Measurements from ENCODE around the gene C2orf68.

C2orf68 gene

DNA sequence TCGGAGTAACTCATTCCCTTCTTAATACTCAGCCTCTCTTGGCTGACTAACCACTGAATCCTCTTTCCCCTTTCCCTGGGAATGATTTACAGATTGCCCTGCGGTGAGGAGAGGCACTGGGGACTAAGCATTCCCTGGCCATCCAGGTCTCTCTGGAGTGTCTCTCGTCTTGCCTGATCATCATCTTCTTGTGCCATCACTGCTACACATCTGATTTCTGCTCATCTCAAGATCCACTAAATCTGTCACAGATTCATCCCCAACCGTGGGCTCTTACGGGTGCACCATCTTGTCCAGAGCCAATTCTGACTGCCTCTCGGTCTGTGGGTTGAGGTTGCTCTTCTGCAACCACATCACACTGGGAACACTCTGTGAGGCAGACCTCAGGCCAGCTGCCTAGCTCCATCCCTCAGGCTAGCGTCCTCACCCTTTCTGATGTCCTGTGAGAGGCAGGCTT, 44.1 kb upstream of the C2orf68 start:
- DNase-seq (ENCODE audit: insufficient read length, low spot score) (no peak), FAIRE-seq (no peak)
- TF ChIP-seq, protein P1, sequence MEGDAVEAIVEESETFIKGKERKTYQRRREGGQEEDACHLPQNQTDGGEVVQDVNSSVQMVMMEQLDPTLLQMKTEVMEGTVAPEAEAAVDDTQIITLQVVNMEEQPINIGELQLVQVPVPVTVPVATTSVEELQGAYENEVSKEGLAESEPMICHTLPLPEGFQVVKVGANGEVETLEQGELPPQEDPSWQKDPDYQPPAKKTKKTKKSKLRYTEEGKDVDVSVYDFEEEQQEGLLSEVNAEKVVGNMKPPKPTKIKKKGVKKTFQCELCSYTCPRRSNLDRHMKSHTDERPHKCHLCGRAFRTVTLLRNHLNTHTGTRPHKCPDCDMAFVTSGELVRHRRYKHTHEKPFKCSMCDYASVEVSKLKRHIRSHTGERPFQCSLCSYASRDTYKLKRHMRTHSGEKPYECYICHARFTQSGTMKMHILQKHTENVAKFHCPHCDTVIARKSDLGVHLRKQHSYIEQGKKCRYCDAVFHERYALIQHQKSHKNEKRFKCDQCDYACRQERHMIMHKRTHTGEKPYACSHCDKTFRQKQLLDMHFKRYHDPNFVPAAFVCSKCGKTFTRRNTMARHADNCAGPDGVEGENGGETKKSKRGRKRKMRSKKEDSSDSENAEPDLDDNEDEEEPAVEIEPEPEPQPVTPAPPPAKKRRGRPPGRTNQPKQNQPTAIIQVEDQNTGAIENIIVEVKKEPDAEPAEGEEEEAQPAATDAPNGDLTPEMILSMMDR (IDR thresholded peaks at IDR 0.05; ENCODE audit: insufficient read depth, missing control alignments) = no peak

DNA sequence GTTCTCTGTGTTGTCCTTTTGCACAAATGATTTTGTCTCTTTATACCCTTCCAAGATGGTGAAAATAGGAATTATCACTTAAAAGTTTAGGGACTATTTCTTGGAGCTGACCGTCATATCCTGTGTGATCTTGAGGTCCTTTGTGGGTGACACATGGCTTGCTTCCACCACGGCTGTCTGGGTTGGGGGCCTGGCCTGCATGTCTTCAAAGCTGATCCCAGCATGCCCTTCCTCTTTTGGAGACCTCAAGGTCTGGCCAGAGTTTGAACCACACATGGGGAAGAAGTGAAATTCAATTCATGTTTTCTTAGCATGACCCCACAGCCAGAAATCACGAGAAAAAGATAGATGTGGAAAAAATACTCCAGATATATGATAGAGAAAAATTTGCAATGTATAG, 42.1 kb upstream of the C2orf68 start:
- DNase-seq (ENCODE audit: insufficient read length, low spot score) (no peak), FAIRE-seq (no peak)
- TF ChIP-seq, protein P1 (IDR thresholded peaks at IDR 0.05; ENCODE audit: insufficient read depth, missing control alignments) = no peak

DNA sequence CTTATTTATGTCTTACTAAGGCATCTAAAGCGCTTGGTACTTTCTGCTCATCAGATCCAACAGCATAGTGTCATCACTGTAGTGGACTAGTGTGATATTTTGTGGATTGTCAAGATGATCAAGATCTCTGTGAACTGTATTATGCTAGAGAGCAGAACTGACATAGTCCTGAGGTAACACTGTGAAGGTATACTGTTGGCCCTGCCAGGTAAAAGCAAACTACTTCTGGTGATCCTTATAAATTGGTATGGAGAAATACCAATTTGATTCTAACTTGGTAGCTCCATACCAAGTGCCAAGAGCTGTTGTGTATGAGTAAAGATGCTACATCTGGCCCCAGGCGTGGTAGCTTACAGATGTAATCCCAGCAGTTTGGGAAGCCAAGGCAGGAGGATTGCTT, 40.2 kb upstream of the C2orf68 start:
- TF ChIP-seq, protein P1 (IDR thresholded peaks at IDR 0.05; ENCODE audit: insufficient read depth, missing control alignments) = no peak

DNA sequence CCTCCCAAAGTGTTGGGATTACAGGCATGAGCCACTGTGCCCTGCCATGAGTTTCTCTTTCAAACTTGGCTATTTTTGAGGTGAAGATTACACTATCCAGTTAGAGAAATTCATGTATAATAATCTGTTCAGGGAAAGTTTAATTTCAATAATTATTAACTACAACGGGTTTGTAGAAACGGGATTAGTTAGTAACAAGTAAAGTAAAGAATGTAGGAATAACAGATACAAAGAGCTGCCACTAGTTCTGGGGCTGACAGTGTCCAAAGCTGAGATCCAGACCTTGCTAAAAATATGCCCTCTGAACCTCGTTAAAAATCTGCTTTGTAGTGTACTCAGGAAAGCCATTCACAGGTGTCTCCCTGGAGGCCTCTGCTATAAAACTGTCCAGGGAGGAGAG, 39.2 kb upstream of the C2orf68 start:
- no peak for FAIRE-seq

More for the DNA sequence above, 40.2 kb upstream of the C2orf68 start:
- no peak for DNase-seq (ENCODE audit: insufficient read length, low spot score)
- FAIRE-seq = no peak

DNA sequence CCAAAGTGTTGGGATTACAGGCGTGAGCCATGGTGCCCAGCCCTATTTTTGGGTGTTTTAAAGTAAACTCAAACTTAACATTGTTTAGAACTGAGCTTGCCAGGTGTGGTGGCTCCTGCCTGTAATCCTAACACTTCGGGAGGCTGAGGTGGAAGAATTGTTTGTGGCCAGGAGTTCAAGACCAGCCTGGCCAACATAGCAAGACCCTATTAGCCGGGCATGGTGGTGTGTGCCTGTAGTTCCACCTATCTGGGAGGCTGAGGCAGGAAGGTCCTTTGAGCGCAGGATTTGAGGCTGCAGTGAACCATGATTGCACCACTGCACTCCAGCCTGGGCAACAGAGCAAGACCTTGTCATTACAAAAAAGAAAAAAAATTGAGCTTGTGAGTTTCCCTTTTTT, 38.6 kb upstream of the C2orf68 start:
- FAIRE-seq (no peak), DNase-seq (ENCODE audit: insufficient read length, low spot score) (no peak)
- TF ChIP-seq, protein P1 (IDR thresholded peaks at IDR 0.05; ENCODE audit: insufficient read depth, missing control alignments) = no peak

More for the DNA sequence above, 39.2 kb upstream of the C2orf68 start:
- DNase-seq (ENCODE audit: insufficient read length, low spot score) = no peak
- TF ChIP-seq, protein P1 (IDR thresholded peaks at IDR 0.05; ENCODE audit: insufficient read depth, missing control alignments) = no peak

DNA sequence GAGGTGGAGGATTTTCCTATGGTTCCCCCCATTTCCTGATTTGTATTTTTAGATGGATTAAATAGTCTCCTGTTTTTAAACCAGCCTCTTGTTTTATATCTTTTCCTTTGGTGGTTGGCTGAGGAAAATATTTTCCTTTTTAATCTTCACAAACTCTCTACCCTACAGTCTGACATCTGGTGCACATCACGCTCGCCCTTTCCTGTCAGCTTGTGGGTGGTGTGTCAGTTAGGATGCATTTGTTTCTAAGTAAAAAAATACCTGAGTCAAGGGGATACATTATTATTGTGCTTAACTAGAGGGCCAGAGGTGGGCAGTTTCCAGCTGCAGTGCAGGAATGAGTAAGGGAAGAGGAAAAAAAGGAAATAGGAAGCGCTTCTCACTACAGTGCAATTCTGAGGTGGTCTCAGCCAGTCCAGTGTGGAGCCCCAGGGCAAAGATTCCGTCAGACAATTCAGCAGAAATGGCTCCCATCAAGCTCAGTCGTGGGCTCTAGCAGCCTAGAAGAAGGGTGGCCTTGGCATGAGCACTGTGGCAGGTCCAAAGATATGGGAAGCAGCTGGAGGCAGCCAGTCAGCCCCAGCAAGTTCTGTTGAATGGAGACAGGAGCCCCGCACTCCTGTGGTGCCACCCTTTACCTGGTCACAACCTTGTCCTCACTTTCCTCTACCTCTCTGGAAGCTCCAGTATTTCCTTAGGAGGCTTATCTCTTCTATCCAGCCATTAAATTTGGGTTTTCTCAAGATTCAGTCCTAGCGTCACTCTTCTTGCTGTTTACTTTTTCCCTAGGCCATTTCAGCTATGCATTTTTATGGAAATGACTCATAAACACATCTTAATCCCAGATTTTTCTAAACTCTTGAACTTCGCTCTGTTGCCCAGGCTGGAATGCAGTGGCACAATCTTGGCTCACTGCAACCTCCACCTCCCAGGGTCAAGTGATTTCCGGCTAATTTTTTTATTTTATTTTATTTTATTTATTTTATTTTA, 37.6 kb upstream of the C2orf68 start:
- TF ChIP-seq, protein P1 (IDR thresholded peaks at IDR 0.05; ENCODE audit: insufficient read depth, missing control alignments) = no peak
- FAIRE-seq (no peak), DNase-seq (ENCODE audit: insufficient read length, low spot score) (no peak)

DNA sequence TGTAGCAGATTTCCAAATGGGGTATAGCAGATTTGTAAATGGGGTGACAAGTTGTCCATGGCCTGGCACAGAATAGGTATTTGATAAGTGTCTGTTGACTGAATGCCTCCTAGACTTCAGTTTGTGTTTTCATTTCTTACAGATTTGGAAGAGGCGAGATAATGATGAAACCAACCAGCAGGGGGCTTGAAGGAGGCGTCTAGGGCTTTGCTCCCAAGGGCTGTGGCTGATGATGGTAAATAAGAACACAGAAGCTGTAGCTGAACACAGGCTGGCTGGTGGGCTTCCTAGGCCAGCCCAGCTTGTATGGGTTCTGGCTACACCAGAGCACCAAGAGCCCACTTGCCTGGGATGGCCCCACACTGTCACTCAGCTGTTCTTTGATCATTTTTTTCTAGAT, 36.8 kb upstream of the C2orf68 start:
- no peak for DNase-seq (ENCODE audit: insufficient read length, low spot score)
- no peak for FAIRE-seq
- TF ChIP-seq, protein P1 (IDR thresholded peaks at IDR 0.05; ENCODE audit: insufficient read depth, missing control alignments) = peak; percentile 9

Data from D721Med (cell line).